ENCODE results near the gene TLR8. TPM values are rescaled to one million over a fixed set of nuclear protein-coding genes. Genes with fewer than 3 reads are reported as not detected.
"Not testable (repeated sequence)": the region's sequence is repeated elsewhere in the genome, so short reads cannot be mapped to it uniquely, and the experiment has no call there.

TLR8 gene
- total RNA-seq, 2 experiments from 2014 or later, result not detected

DNA sequence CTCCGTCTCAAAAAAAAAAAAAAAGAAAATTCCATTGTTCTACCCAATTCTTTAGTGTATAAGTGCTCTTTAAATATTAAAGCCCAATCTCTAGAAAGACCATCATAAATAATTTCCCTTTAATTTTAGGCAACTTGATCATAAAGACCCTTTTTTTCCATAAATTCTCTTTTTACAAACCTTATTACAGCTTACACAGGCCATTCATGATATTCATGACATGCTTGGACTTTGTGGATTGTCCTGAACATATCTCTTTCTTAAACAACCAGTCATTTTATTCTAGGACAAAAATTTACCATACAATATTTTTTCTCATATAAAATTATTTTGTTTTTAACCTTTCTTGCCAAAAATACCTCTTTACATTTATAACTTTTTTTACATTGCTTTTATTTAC, 30.5 kb downstream of the TLR8 start:
- no peak overlapping the region for H3K27ac Mint-ChIP-seq
- no peak overlapping the region for H3K4me3 Mint-ChIP-seq
- no peaks in the 10 kb centered on the region for H3K27me3 Mint-ChIP-seq
- ATAC-seq (no peak), DNase-seq (no peak)
- no peaks in the 10 kb centered on the region for H3K36me3 Mint-ChIP-seq
- peaks cover 4% of the 10 kb centered on the region for H3K9me3 Mint-ChIP-seq (ENCODE audit: low read depth)
- peaks cover 9% of the 10 kb centered on the region for H3K4me1 Mint-ChIP-seq
- CTCF ChIA-PET, result no interaction called here

DNA sequence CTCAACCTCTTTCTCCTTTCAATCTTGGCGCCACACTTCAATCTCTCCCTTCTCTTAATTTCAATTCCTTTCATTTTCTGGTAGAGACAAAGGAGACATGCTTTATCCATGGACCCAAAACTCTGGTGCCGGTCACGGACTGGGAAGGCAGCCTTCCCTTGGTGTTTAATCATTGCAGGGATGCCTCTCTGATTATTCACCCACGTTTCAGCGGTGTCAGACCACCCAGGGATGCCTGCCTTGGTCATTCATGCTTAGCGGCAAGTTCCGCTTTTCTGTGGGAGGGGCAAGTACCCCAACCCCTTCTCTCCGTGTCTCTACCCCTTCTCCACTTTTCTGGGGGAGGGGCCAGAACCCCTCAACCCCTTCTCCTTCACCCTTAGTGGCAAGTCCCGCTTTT, 34.1 kb downstream of the TLR8 start:
- H3K9me3 Mint-ChIP-seq (ENCODE audit: low read depth); ATAC-seq; H3K27ac Mint-ChIP-seq; DNase-seq; H3K36me3 Mint-ChIP-seq; CTCF ChIA-PET; H3K27me3 Mint-ChIP-seq; H3K4me3 Mint-ChIP-seq; H3K4me1 Mint-ChIP-seq: not testable (repeated sequence)

DNA sequence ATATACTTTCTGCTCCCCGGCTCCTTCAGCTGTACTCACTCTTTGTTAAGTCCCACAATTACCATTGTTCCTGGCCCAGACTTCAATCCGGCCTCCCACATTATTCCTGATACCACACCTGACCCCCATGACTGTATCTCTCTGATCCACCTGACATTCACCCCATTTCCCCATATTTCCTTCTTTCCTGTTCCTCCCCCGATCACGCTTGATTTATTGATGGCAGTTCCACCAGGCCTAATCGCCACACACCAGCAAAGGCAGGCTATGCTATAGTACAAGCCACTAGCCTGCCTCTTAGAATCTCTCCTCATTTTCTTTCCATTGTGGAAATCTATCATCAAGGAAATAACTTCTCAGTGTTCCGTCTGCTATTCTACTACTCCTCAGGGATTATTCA, 37.2 kb downstream of the TLR8 start:
- H3K4me3 Mint-ChIP-seq; H3K27me3 Mint-ChIP-seq; ATAC-seq; H3K9me3 Mint-ChIP-seq (ENCODE audit: low read depth); CTCF ChIA-PET; DNase-seq; H3K36me3 Mint-ChIP-seq; H3K27ac Mint-ChIP-seq: not testable (repeated sequence)
- H3K4me1 Mint-ChIP-seq, result peaks cover 24% of the 10 kb centered on the region

DNA sequence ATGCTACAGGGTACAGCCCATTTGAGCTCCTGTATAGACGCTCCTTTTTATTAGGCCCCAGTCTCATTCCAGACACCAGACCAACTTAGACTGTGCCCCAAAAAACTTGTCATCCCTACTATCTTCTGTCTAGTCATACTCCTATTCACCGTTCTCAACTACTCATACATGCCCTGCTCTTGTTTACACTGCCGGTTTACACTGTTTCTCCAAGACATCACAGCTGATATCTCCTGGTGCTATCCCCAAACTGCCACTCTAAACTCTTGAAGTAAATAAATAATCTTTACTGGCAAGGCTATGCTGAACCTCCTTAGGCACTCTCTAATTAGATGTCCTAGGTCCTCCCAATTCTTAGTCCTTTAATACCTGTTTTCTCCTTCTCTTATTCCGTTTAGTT, 38.0 kb downstream of the TLR8 start:
- not testable (repeated sequence) for H3K9me3 Mint-ChIP-seq (ENCODE audit: low read depth); H3K27ac Mint-ChIP-seq; ATAC-seq; H3K4me3 Mint-ChIP-seq; DNase-seq; H3K36me3 Mint-ChIP-seq; H3K27me3 Mint-ChIP-seq
- H3K4me1 Mint-ChIP-seq, result peaks cover 33% of the 10 kb centered on the region
- CTCF ChIA-PET, result interaction anchor here (3.7 kb wide), 1 partner anchor 149 kb away, joined by 98 read pairs; no protein-coding TSS in a partner anchor

GRCh38 chrX:12945494-12945893, 39.1 kb downstream of the TLR8 start:
- no peaks in the 10 kb centered on the region for H3K36me3 Mint-ChIP-seq
- CTCF ChIA-PET, result interaction anchor here (1.0 to 3.7 kb wide), 10 partner anchors 10 to 561 kb away, joined by 3 to 98 read pairs (median 10); partner anchors contain the start of gene TMSB4X
- H3K4me1 Mint-ChIP-seq, result peaks cover 43% of the 10 kb centered on the region
- no peaks in the 10 kb centered on the region for H3K27me3 Mint-ChIP-seq
- ATAC-seq (no peak), DNase-seq (no peak)
- H3K4me3 Mint-ChIP-seq, result no peak overlapping the region
- no peaks in the 10 kb centered on the region for H3K9me3 Mint-ChIP-seq (ENCODE audit: low read depth)
- no peak overlapping the region for H3K27ac Mint-ChIP-seq

DNA sequence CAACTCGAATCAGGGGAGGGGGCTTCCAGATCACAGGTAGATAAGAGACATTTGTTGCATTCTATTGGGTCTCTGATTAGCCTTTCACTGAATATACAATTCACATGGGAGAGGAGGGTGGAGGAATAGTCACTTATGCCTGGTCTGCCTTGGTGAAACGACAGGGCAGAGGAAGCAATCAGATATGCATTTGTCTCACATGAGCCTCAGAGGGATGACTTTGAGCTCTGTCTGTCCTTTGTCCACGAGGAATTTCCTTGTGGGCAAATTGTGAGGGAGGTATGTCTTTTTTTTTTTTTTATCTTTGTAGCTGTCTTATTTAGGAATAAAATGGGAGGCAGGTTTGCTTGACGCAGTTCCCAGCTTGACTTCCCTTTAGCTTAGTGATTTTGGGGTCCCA, 40.0 kb downstream of the TLR8 start:
- H3K36me3 Mint-ChIP-seq, result no peaks in the 10 kb centered on the region

GRCh38 chrX:12946838-12947544, 40.6 kb downstream of the TLR8 start:
- DNase-seq (peak; percentile 80), ATAC-seq (no peak)
- Mint-ChIP-seq H3K4me1 (peaks cover 52% of the 10 kb centered on the region), H3K27ac (peak overlapping the region; percentile 90), H3K9me3 (ENCODE audit: low read depth) (no peaks in the 10 kb centered on the region), H3K27me3 (no peaks in the 10 kb centered on the region), H3K36me3 (no peaks in the 10 kb centered on the region), H3K4me3 (peak overlapping the region; percentile 55)
- CTCF ChIA-PET, result interaction anchor here (0.6 to 3.7 kb wide), 45 partner anchors 8 to 695 kb away, joined by 3 to 98 read pairs (median 5); partner anchors contain the start of genes PRPS2 and TMSB4X

More for the DNA sequence above, 40.0 kb downstream of the TLR8 start:
- ATAC-seq (no peak), DNase-seq (no peak)
- Mint-ChIP-seq H3K4me3 (no peak overlapping the region), H3K27me3 (no peaks in the 10 kb centered on the region), H3K9me3 (ENCODE audit: low read depth) (no peaks in the 10 kb centered on the region), H3K27ac (no peak overlapping the region), H3K4me1 (peaks cover 49% of the 10 kb centered on the region)
- CTCF ChIA-PET, result interaction anchor here (0.6 to 3.7 kb wide), 42 partner anchors 8 to 1058 kb away, joined by 3 to 98 read pairs (median 5); partner anchors contain the start of genes PRPS2 and TMSB4X

- H3K9me3 Mint-ChIP-seq (ENCODE audit: low read depth), result no peaks in the 10 kb centered on the region
- H3K4me3 Mint-ChIP-seq, result no peak overlapping the region
- H3K4me1 Mint-ChIP-seq, result peaks cover 56% of the 10 kb centered on the region
- H3K27me3 Mint-ChIP-seq, result no peaks in the 10 kb centered on the region
- CTCF ChIA-PET, result interaction anchor here (1.1 to 11.6 kb wide), 15 partner anchors 9 to 546 kb away, joined by 3 to 206 read pairs (median 8); partner anchors contain the start of gene TMSB4X
- no peaks in the 10 kb centered on the region for H3K36me3 Mint-ChIP-seq
- ATAC-seq (no peak), DNase-seq (no peak)
- H3K27ac Mint-ChIP-seq, result peak overlapping the region; percentile 90
Measured at GRCh38 chrX:12947545-12948235, 41.3 kb downstream of the TLR8 start.

- Mint-ChIP-seq H3K4me3 (no peak overlapping the region), H3K27me3 (no peaks in the 10 kb centered on the region), H3K27ac (peak overlapping the region; percentile 52), H3K9me3 (ENCODE audit: low read depth) (no peaks in the 10 kb centered on the region), H3K36me3 (no peaks in the 10 kb centered on the region), H3K4me1 (peaks cover 64% of the 10 kb centered on the region)
- no peak for DNase-seq
- ATAC-seq, result no peak
- CTCF ChIA-PET, result interaction anchor here (1.6 to 11.6 kb wide), 4 partner anchors 24 to 539 kb away, joined by 9 to 206 read pairs (median 90); partner anchors contain the start of gene TMSB4X
Measured at GRCh38 chrX:12948495-12948894, 42.1 kb downstream of the TLR8 start.

- Mint-ChIP-seq H3K4me3 (peak overlapping the region; percentile 77), H3K4me1 (peaks cover 72% of the 10 kb centered on the region), H3K36me3 (no peaks in the 10 kb centered on the region), H3K9me3 (ENCODE audit: low read depth) (no peaks in the 10 kb centered on the region), H3K27me3 (no peaks in the 10 kb centered on the region), H3K27ac (peak overlapping the region; percentile 97)
- DNase-seq (no peak), ATAC-seq (no peak)
- CTCF ChIA-PET, result interaction anchor here (0.6 to 11.6 kb wide), 7 partner anchors 24 to 539 kb away, joined by 3 to 206 read pairs (median 6); partner anchors contain the start of gene TMSB4X
Measured at GRCh38 chrX:12949205-12949926, 42.9 kb downstream of the TLR8 start.

DNA sequence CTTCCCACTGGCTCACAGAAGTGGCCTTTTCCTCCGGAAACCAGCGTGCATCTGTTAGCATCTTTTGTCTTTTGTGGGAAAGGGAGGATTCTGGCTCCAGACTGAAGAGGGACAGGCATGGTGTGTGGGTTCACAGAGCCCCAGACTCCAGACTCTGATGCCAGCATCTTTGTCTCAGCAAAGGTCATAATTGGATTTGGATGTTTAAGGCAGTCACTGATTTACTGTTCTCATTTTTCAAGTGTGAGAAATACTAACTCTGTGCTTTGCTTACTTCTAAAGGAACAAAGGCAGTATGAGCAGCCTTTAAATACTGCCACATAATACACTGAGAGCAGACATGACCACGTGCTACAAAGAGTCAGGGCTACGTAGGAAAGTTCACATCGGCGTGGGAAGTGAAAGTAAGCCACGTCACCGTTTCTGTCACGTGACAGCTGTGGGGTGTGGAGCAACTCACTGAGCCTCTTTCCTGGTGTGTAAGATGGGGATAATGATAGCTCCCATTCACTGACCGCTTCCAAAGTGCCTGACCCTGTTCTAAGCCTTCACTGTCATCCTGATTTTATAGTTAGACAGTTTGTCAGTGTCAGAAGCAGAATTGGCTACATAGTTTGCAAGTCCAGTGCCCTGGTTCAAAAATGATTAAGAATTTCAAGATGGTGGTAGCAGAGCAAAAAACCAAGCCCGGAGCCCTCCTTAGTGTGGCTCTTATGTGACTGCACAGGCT, 43.7 kb downstream of the TLR8 start:
- H3K27ac Mint-ChIP-seq, result peak overlapping the region; percentile 97
- H3K36me3 Mint-ChIP-seq, result no peaks in the 10 kb centered on the region
- H3K4me3 Mint-ChIP-seq, result peak overlapping the region; percentile 77
- peak; percentile 65 for ATAC-seq
- no peaks in the 10 kb centered on the region for H3K27me3 Mint-ChIP-seq
- H3K4me1 Mint-ChIP-seq, result peaks cover 78% of the 10 kb centered on the region
- DNase-seq, result peak; percentile 92
- no peaks in the 10 kb centered on the region for H3K9me3 Mint-ChIP-seq (ENCODE audit: low read depth)
- CTCF ChIA-PET, result interaction anchor here (0.6 to 11.6 kb wide), 8 partner anchors 10 to 539 kb away, joined by 3 to 206 read pairs (median 5); partner anchors contain the start of gene TMSB4X

DNA sequence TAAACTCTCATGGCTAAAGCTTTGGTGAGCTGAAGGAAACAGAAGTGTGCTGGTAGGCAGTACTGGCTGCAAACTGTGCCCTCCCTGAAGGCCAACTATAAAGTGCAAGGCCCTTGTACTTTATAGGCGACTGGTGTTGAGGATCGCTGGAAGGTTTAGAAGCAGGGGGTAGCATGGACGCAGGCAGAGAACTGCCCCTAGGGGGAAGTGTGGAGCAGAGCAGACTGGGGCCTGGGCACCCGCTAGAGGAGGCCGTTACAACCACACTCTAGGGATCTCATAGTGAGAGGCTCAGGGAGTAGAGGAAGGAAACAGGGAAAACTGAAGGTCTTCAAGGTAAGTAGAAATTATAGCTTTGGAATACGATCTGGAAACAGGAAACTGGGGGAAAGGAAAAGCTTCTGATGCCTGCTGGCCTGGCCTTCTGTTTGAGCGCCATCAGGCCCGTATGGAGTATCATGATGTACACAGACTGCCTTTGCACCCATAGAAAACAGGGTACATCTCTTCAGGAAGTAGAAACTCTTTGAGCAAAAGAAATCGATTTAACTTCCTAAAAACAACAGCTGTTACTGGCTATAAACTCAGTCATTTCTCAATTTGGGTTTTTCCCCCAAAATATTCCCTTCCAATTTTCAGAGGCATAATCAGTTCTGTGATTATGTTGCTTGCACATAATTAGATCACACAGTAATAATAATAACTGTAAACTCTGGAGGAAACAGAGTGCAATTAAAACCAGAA, 44.6 kb downstream of the TLR8 start:
- ATAC-seq, result peak; percentile 81
- Mint-ChIP-seq H3K4me1 (peaks cover 82% of the 10 kb centered on the region), H3K9me3 (ENCODE audit: low read depth) (no peaks in the 10 kb centered on the region), H3K4me3 (peak overlapping the region; percentile 77), H3K27ac (peak overlapping the region; percentile 97), H3K27me3 (no peaks in the 10 kb centered on the region), H3K36me3 (no peaks in the 10 kb centered on the region)
- CTCF ChIA-PET, result interaction anchor here (1.0 to 11.6 kb wide), 8 partner anchors 9 to 538 kb away, joined by 3 to 206 read pairs (median 5); partner anchors contain the start of gene TMSB4X
- peak; percentile 87 for DNase-seq

All from activated CD8-positive, alpha-beta memory T cell treated with anti-CD3 and anti-CD28 coated beads, Interleukin-2, amount 10 ng/mL, durations not matched to agents 7 days and 5 days (primary cell).